Keratinocyte (primary cell): ENCODE data around the gene NDUFS7. TPM values are rescaled to one million over a fixed set of nuclear protein-coding genes. Genes with fewer than 3 reads are reported as not detected.

Experiments
- DNase-seq: peaks from one replicate; pipeline ENCODE4 v3.0.0-alpha.2; 2011; ENCODE audit warnings: low read depth, missing footprints, low spot score
- FAIRE-seq: peaks from 2 replicates; lab custom pipeline; 2011; peaks lifted over from hg19 to GRCh38; lab: Jason Lieb, UNC
- H2AFZ ChIP-seq: 2 replicates; pipeline ENCODE4 v1.6.0; 2012; ENCODE audit warnings: low read length, control low read depth, inconsistent platforms; ENCODE audit not compliant: control insufficient read depth
- H3K27ac ChIP-seq: 2 replicates; pipeline ENCODE4 v1.5.1; 2011; ENCODE audit warnings: low read length; ENCODE audit not compliant: control insufficient read depth, insufficient read depth
- H3K27me3 ChIP-seq: 3 replicates; pipeline ENCODE4 v1.6.0; 2011; ENCODE audit warnings: low read length; ENCODE audit not compliant: control insufficient read depth, insufficient read depth; ENCODE audit errors: extremely low read depth
- H3K36me3 ChIP-seq, 2 experiments: 2 replicates in 1 of 2; 3 replicates in 1 of 2; pipeline ENCODE4 v1.5.1; 2011; ENCODE audit warnings: low read length in 2 of 2, mild to moderate bottlenecking in 1 of 2; ENCODE audit not compliant: control insufficient read depth in 2 of 2, insufficient read depth in 2 of 2; ENCODE audit errors: extremely low read depth in 1 of 2
- H3K4me1 ChIP-seq: 3 replicates; pipeline ENCODE4 v1.5.1; 2011; ENCODE audit warnings: low read length; ENCODE audit not compliant: control insufficient read depth, insufficient read depth; ENCODE audit errors: extremely low read depth
- H3K4me2 ChIP-seq: 3 replicates; pipeline ENCODE4 v1.6.0; 2011; ENCODE audit warnings: low read depth, low read length; ENCODE audit not compliant: control insufficient read depth, insufficient read depth; ENCODE audit errors: extremely low read depth
- H3K4me3 ChIP-seq, 3 experiments: fragments of 200-600 bp in 1 of 3; sonication (generic) in 1 of 3; 2 replicates in 2 of 3; 3 replicates in 1 of 3; pipeline ENCODE4 v1.5.1; 2011 to 2016; ENCODE audit warnings: low read length in 3 of 3, mild to moderate bottlenecking in 3 of 3, control low read depth in 2 of 3, inconsistent platforms in 1 of 3, low read depth in 1 of 3, mixed read lengths in 1 of 3, mixed run types in 1 of 3, moderate library complexity in 1 of 3; ENCODE audit not compliant: control insufficient read depth in 2 of 3, insufficient read depth in 2 of 3; ENCODE audit errors: extremely low read depth in 1 of 3
- H3K79me2 ChIP-seq: 2 replicates; pipeline ENCODE4 v1.6.0; 2012; ENCODE audit warnings: low read length; ENCODE audit not compliant: control insufficient read depth, insufficient read depth
- H3K9ac ChIP-seq: 3 replicates; pipeline ENCODE4 v1.6.0; 2011; ENCODE audit warnings: low read length; ENCODE audit not compliant: control insufficient read depth, insufficient read depth; ENCODE audit errors: extremely low read depth
- H3K9me1 ChIP-seq: 3 replicates; pipeline ENCODE4 v1.6.0; 2011; ENCODE audit warnings: low read length; ENCODE audit not compliant: control insufficient read depth, insufficient read depth; ENCODE audit errors: extremely low read depth
- H3K9me3 ChIP-seq: 2 replicates; pipeline ENCODE4 v1.5.1; 2012; ENCODE audit warnings: low read depth, low read length; ENCODE audit not compliant: control insufficient read depth
- H4K20me1 ChIP-seq: 3 replicates; pipeline ENCODE4 v1.6.0; 2011; ENCODE audit warnings: low read length; ENCODE audit not compliant: control insufficient read depth, insufficient read depth; ENCODE audit errors: extremely low read depth
- CTCF ChIP-seq, 3 experiments: IDR thresholded peaks in 1 of 3; conservative IDR thresholded peaks in 1 of 3; optimal IDR thresholded peaks in 1 of 3; 2 replicates in 2 of 3; 3 replicates in 1 of 3; pipeline versions ENCODE3 to v1.5.1; 2011; ENCODE audit warnings: low read length in 3 of 3, mild to moderate bottlenecking in 3 of 3, moderate library complexity in 2 of 3, control low read depth in 1 of 3, inconsistent platforms in 1 of 3; ENCODE audit not compliant: insufficient read depth in 2 of 3; ENCODE audit errors: extremely low read depth in 1 of 3
- EZH2 ChIP-seq: IDR thresholded peaks from one replicate; pipeline ENCODE4 v1.6.1; 2012; ENCODE audit warnings: inconsistent platforms, mild to moderate bottlenecking, low read length, moderate library complexity
- dilution Hi-C: fragments of 300-500 bp; cut with MboI; formaldehyde crosslinking; loops from one replicate; pipeline ENCODE4 v1.7.0; 2020; ENCODE audit warnings: low sequenced_read_pairs; ENCODE audit not compliant: extremely low pct_ligation_motif_present
- polyA plus RNA-seq, 5 experiments: library from polyadenylated mRNA; depleted of rRNA in 3 of 5; stranded (reverse) in 3 of 5; stranded (forward) in 1 of 5; unstranded in 1 of 5; fragments of >200 nt; gene quantifications; 1 replicate in 1 of 5; 2 replicates in 3 of 5; 3 replicates in 1 of 5; pipeline versions ENCODE4 v1.2.1 to v1.2.3, GENCODE V29; 2011 to 2012; ENCODE audit warnings: missing spikeins in 2 of 5, low read depth in 1 of 5, low replicate concordance in 1 of 5

The NDUFS7 gene
- polyA plus RNA-seq, 1 donor (not counting 4 experiments of a cell fraction or from before 2014, with no cell fraction given) = 23.2 TPM

DNA sequence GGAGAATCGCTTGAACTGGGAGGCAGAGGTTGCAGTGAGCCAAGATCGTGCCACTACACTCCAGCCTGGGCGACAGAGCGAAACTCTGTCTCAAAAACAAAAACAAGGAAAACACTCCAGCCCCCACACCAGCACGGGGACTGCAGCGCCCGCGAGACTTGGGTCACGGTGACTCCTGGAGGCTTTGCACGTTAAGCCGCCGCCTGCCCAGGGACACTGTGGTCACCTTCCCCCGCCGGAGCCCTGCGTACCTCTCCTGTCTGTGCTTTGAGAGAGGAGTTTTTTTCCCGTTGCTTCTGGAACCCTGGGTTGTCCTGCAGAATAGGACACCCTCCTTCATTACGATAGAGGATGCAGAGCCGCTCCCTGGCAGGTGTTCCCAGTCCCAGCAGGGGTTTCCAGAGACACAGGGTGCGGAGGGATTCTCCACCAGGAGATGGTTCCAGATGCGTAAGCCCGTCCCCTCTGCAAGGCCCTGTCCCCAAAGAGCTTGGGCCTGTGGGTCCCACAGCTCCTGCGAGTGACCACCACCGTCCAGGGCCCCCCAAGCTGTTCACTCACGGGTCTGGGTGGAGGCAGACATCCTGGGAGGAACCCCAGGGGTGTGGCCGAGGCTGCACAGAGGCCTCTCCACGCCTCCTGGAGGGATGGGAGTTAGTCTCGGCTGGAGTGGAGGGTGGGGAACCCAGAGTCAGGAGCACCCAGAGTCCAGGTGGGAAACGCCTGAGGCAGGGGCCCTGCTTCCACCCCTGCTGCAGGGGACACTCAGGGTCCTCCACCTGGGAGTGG is 42.8 kb upstream of the NDUFS7 start:
- no peak overlapping the region for H3K4me2 ChIP-seq
- H3K79me2 ChIP-seq = no peaks in the 10 kb centered on the region
- no peaks in the 10 kb centered on the region for H3K9me1 ChIP-seq
- no peak overlapping the region for H3K27ac ChIP-seq
- no peak for TF ChIP-seq EZH2
- no peaks in the 10 kb centered on the region for H3K9me3 ChIP-seq
- dilution Hi-C loops = no loop called here
- FAIRE-seq (no peak), DNase-seq (no peak)
- no peaks in the 10 kb centered on the region for H3K4me1 ChIP-seq
- H3K4me3 ChIP-seq = no peak overlapping the region
- H3K36me3 ChIP-seq = no peaks in the 10 kb centered on the region
- H2AFZ ChIP-seq = no peak overlapping the region
- no peaks in the 10 kb centered on the region for H4K20me1 ChIP-seq
- H3K27me3 ChIP-seq = peaks cover 6% of the 10 kb centered on the region
- H3K9ac ChIP-seq = no peak overlapping the region

DNA sequence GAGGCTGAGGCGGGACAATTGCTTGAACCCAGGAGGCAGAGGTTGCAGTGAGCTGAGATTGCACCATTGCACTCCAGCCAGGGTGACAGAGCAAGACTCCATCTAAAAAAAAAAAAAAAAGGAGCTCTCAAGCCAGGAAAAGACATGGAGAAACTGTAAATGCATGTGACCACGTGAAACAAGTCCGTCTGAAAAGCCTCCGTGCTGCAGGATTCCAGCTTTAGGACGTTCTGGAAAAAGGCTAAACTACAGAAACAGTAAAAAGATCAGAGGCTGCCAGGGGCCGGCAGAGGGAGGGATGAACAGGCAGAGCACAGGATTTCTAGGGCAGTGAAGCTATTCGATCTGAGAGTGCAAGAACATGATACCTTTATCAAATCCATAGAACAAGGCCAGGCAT is 40.7 kb upstream of the NDUFS7 start:
- Histone ChIP-seq H3K4me2 (no peak overlapping the region), H3K36me3 (no peaks in the 10 kb centered on the region), H3K4me1 (no peaks in the 10 kb centered on the region), H2AFZ (no peak overlapping the region), H3K9me1 (no peaks in the 10 kb centered on the region), H3K9ac (no peak overlapping the region), H3K27ac (no peak overlapping the region), H3K9me3 (no peaks in the 10 kb centered on the region), H4K20me1 (no peaks in the 10 kb centered on the region), H3K79me2 (no peaks in the 10 kb centered on the region), H3K27me3 (peaks cover 6% of the 10 kb centered on the region), H3K4me3 (no peak overlapping the region)
- no peak for FAIRE-seq
- DNase-seq = no peak
- TF ChIP-seq EZH2 (no peak), CTCF (optimal IDR thresholded peaks at IDR 0.05 in 1 of 3, IDR thresholded peaks at IDR 0.05 in 1 of 3, conservative IDR thresholded peaks at IDR 0.05 in 1 of 3; ENCODE audit: extremely low read depth in 1 of 3, insufficient read depth in 2 of 3, low read length in 3 of 3) (no peak)
- dilution Hi-C loops = no loop called here
